GM18507 (cell line): ENCODE data around the gene CDH16.
"Not testable (repeated sequence)": the region's sequence is repeated elsewhere in the genome, so short reads cannot be mapped to it uniquely, and the experiment has no call there.

ENCODE experiments used
- DNase-seq: peaks from one replicate; pipeline ENCODE4 v3.0.0; 2011; ENCODE audit warnings: low read depth; ENCODE audit not compliant: insufficient read length; ENCODE audit errors: extremely low spot score
- FAIRE-seq: peaks from 2 replicates; lab custom pipeline; 2011; peaks lifted over from hg19 to GRCh38; lab: Jason Lieb, UNC

Gene CDH16, protein sequence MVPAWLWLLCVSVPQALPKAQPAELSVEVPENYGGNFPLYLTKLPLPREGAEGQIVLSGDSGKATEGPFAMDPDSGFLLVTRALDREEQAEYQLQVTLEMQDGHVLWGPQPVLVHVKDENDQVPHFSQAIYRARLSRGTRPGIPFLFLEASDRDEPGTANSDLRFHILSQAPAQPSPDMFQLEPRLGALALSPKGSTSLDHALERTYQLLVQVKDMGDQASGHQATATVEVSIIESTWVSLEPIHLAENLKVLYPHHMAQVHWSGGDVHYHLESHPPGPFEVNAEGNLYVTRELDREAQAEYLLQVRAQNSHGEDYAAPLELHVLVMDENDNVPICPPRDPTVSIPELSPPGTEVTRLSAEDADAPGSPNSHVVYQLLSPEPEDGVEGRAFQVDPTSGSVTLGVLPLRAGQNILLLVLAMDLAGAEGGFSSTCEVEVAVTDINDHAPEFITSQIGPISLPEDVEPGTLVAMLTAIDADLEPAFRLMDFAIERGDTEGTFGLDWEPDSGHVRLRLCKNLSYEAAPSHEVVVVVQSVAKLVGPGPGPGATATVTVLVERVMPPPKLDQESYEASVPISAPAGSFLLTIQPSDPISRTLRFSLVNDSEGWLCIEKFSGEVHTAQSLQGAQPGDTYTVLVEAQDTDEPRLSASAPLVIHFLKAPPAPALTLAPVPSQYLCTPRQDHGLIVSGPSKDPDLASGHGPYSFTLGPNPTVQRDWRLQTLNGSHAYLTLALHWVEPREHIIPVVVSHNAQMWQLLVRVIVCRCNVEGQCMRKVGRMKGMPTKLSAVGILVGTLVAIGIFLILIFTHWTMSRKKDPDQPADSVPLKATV

GRCh38 chr16:66918803-66919568 is at the start of gene CDH16:
CDH16 (minus strand) TSS chr16:66918885; CDS start chr16:66918065, 820 bp downstream.
- DNase-seq (no peak), FAIRE-seq (no peak)

GRCh38 chr16:66964049-66964448 is 45.4 kb upstream of the CDH16 start:
- FAIRE-seq (no peak), DNase-seq (no peak)

DNA sequence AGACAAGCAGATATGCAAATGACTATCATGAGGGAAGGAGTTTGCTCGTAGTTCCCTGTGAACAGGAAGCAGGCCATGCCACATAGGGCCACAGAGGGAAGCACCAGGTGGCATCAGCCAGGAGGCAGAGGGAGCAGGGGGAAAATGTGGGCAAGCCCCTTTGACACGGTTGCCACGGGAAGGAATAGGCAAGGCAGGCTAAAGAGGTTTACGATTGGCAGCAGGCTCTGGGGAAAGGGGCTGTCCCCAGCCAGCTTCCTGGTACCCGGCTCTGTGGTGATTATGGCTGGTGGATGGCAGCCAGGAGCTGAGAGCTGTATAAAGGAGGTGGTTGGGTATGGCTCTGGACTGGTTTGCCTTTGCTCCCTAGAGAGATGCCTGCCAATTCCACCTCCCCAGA is 43.2 kb upstream of the CDH16 start:
- DNase-seq (no peak), FAIRE-seq (peak; percentile 50)

- FAIRE-seq (peak; percentile 92), DNase-seq (no peak)
Measured at GRCh38 chr16:66961065-66961744, 42.5 kb upstream of the CDH16 start, which contains the start of gene CES3. CES3 (plus strand) TSS chr16:66961266; CDS start chr16:66961308, 42 bp downstream.

GRCh38 chr16:66960270-66960669 is 41.6 kb upstream of the CDH16 start:
- DNase-seq = no peak
- no peak for FAIRE-seq

DNA sequence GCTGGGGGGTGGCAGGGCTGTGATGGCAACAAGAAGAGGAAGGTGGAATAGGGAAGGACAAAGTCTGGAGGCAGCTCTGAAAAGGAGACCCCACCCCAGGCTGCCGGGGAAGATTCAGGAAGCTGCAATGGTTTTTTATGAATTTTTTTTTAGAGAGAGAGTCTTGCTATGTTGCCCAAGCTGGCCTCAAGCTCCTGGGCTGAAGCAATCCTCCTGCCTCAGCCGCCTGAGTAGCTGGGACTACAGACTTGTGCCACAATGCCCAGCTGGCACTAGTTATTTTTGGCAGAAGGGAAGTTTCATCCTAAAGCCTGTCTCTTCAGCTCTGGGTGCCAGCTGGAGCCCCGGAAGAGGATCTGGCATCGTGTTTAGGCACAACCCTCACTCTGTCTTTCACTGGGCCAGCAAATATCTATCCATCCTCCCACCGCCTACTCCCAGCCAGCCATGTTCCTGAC is 41.0 kb upstream of the CDH16 start:
- FAIRE-seq (no peak), DNase-seq (no peak)

DNA sequence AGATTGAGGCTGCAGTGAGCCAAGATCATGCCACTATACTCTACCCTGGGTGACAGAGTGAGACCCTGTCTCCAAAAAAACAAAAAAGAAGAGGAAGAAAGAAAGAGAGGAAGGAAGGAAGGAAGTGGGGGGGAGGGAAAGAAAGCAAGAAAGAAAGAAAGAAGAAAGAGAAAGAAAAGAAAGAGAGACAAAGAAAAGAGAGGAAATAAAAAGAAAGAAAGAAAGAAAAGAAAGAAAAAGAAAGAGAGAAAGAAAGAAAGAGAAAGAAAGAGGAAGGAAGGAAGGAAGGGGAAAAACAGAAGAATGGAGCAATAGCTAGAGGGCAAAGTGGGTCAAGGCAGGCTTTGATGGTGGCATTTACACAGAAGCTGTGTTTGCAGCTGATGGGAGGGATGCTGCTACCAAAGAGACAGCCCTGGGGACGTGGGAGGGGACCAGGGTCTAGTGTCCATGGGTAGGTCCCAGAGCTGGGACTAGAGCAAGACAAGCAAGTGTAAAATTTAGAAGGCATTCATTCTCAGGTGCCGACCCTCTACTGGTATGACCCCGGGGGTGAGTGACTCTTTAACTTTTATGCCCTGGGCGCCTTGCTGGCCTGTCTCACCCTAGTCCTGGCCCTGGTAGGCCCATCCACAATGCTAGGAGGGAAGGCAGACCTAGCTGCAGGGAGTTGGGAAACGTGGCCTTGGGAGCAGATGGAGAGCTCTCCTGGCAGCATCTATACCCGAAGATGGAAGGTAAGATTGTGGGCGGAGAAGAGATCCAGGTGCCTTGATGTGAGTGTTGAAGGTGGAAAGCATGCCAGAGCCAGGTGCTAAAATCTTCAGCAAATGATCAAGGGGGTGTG is 40.4 kb upstream of the CDH16 start:
- no peak for DNase-seq
- no peak for FAIRE-seq

GRCh38 chr16:66956154-66956457 is 37.4 kb upstream of the CDH16 start:
- not testable (repeated sequence) for FAIRE-seq

DNA sequence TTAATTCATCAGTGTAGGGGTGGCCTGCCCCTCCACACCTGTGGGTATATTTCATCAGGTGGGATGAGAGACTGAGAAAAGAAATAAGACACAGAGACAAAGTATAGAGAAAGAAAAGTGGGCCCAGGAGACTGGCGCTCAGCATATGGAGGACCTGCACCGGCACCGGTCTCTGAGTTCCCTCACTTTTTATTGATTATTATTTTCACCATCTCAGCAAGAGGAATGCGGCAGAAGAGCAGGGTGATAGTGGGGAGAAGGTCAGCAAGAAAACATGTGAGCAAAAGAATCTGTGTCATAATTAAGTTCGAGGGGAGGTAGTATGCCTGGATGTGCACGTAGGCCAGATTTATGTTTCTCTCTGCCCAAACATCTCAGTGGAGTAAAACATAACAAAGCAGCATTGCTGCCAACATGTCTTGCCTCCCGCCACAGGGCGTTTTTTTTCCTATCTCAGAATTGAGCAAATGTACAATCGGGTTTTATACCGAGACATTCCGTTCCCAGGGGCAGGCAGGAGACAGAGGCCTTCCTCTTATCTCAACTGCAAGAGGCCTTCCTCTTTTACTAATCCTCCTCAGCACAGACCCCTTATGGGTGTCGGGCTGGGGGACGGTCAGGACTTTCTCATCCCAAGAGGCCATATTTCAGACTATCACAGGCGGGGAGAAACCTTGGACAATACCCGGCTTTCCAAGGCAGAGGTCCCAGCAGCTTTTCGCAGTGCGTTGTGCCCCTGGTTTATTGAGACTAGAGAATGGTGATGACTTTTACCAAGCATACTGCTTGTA is 36.9 kb upstream of the CDH16 start:
- not testable (repeated sequence) for DNase-seq, FAIRE-seq

More at GRCh38 chr16:66956154-66956457, 37.4 kb upstream of the CDH16 start:
- DNase-seq = not testable (repeated sequence)

GRCh38 chr16:66954097-66954659 is 35.5 kb upstream of the CDH16 start:
- DNase-seq (peak; percentile 49), FAIRE-seq (peak; percentile 76)

- FAIRE-seq (no peak), DNase-seq (no peak)
Measured at GRCh38 chr16:66953462-66954096, 34.9 kb upstream of the CDH16 start.

GRCh38 chr16:66952430-66953110 is 33.9 kb upstream of the CDH16 start:
- DNase-seq (no peak), FAIRE-seq (no peak)

GRCh38 chr16:66950971-66951790 is 32.5 kb upstream of the CDH16 start:
- DNase-seq (no peak), FAIRE-seq (no peak)

GRCh38 chr16:66950437-66950836 is 31.8 kb upstream of the CDH16 start:
- DNase-seq (no peak), FAIRE-seq (peak; percentile 26)

GRCh38 chr16:66949472-66949871 is 30.8 kb upstream of the CDH16 start:
- FAIRE-seq (no peak), DNase-seq (no peak)

DNA sequence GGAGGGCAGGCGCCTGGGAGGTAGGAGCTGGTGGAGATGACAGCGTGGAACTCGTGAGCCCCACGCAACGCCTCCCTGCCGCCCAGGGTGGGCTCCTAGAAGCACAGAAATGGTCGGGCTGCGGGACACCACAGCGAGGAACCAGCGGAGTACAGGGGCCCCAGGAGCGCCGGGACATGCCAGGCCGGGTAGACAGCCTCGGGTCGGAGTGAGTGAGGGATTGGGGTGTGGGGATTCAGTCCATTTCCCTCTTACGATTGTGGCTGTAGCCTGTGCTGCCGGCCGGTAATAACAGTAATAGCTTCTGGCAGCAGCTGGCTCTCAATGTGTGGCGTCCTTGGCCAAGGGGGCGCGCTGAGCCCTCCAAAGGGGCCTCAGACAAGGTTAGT is 30.1 kb upstream of the CDH16 start:
- FAIRE-seq (no peak), DNase-seq (no peak)
